ENCODE measurements around the gene FBXO38.

Gene FBXO38

DNA sequence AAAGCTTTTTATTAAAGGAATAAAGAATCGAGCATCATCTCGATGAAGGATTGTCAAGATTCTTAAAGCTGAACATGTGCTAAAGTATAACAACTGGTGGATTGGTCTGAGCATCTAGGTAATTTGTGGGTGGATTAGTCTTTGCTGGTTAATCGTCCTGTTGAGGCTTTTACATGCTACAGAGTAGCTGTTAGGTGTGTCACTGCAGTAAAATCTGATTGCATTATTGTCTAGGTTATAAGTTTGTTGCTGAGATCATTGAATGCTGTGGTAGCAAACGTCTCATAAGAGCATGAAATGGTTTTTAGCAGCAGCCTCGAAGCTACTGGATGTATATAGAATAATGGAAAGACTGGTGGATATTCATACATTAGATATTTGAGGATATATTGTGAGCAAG is 7.2 kb downstream of the FBXO38 start:
- Histone ChIP-seq H3K4me1 (ENCODE audit: insufficient read depth, low read length, severe bottlenecking) (peaks cover 3% of the 10 kb centered on the region), H3K4me2 (ENCODE audit: low read length) (no peak overlapping the region), H2AFZ (ENCODE audit: low read length) (no peak overlapping the region), H3F3A (ENCODE audit: insufficient read depth, low read length) (no peaks in the 10 kb centered on the region), H3K9me2 (ENCODE audit: low read depth, low read length) (no peaks in the 10 kb centered on the region), H4K20me1 (ENCODE audit: insufficient read depth, low read length) (0 out of 2 replicates have a peak, but pooled peaks cover 2% of the 10 kb centered on the region), H3K27ac (ENCODE audit: low read depth, low read length, poor library complexity, severe bottlenecking) (no peak overlapping the region), H3K36me3 (ENCODE audit: insufficient read depth, low read length) (peaks cover 41% of the 10 kb centered on the region), H3K9me3 (ENCODE audit: low read length) (no peaks in the 10 kb centered on the region), H3K9ac (ENCODE audit: low read length) (no peak overlapping the region), H3K79me2 (ENCODE audit: insufficient read depth, low read length) (peaks cover 48% of the 10 kb centered on the region), H3K4me3 (ENCODE audit: low read depth, low read length, poor library complexity, severe bottlenecking) (no peak overlapping the region), H3K27me3 (ENCODE audit: insufficient read depth, low read length) (no peaks in the 10 kb centered on the region)
- no peak for TF ChIP-seq CTCF (IDR thresholded peaks at IDR 0.05; ENCODE audit: low read length)
- no peak for TF ChIP-seq EZH2 (IDR thresholded peaks at IDR 0.05; ENCODE audit: borderline replicate concordance, low read length)

DNA sequence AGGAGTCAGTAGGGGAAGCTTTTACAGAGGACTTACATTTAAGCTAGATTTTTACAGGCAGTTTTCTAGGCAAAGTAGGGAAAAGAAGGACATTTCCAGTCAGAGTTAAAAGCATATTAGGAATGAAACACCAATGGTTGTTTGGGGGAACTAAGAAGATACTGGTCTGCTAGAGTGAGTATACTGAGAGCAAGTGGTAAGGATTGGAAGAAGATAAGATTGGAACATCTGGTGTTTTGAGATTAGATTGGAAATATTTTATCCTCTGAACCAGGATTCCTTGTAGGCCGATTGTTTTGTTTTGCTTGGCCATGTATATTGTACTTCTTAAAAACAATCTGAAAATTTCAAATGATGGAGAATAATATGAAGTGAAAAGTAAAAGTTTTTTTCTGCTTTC is 7.7 kb downstream of the FBXO38 start:
- Histone ChIP-seq H3K4me3 (ENCODE audit: low read depth, low read length, poor library complexity, severe bottlenecking) (no peak overlapping the region), H3K9me2 (ENCODE audit: low read depth, low read length) (no peaks in the 10 kb centered on the region), H3K4me1 (ENCODE audit: insufficient read depth, low read length, severe bottlenecking) (no peaks in the 10 kb centered on the region), H3K9ac (ENCODE audit: low read length) (no peak overlapping the region), H3F3A (ENCODE audit: insufficient read depth, low read length) (no peaks in the 10 kb centered on the region), H4K20me1 (ENCODE audit: insufficient read depth, low read length) (0 out of 2 replicates have a peak, but pooled peaks cover 2% of the 10 kb centered on the region), H3K9me3 (ENCODE audit: low read length) (no peaks in the 10 kb centered on the region), H3K27ac (ENCODE audit: low read depth, low read length, poor library complexity, severe bottlenecking) (no peak overlapping the region), H2AFZ (ENCODE audit: low read length) (no peak overlapping the region), H3K27me3 (ENCODE audit: insufficient read depth, low read length) (no peaks in the 10 kb centered on the region), H3K4me2 (ENCODE audit: low read length) (no peak overlapping the region), H3K36me3 (ENCODE audit: insufficient read depth, low read length) (peaks cover 41% of the 10 kb centered on the region), H3K79me2 (ENCODE audit: insufficient read depth, low read length) (peaks cover 43% of the 10 kb centered on the region)
- TF ChIP-seq CTCF (IDR thresholded peaks at IDR 0.05; ENCODE audit: low read length) = no peak
- no peak for TF ChIP-seq EZH2 (IDR thresholded peaks at IDR 0.05; ENCODE audit: borderline replicate concordance, low read length)

DNA sequence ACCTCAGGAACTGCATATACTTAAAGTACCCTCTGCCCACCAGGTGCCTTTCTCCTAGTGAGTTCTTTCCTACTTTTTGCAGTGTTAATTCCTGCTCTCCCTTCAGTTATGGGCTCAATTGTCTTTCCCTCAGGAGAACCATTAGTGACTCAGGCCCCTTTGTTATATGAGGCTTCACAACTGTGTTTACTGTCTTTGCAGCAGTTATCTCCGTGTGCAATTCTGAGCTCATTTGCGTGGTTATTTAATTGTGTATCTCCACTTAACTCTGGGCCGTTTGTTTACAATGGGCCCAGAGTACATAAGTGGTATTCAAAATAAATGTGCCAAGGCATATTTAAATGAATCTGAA is 9.6 kb downstream of the FBXO38 start:
- Histone ChIP-seq H3K36me3 (ENCODE audit: insufficient read depth, low read length) (peaks cover 43% of the 10 kb centered on the region), H3K4me2 (ENCODE audit: low read length) (no peak overlapping the region), H3K9me2 (ENCODE audit: low read depth, low read length) (no peaks in the 10 kb centered on the region), H3K27me3 (ENCODE audit: insufficient read depth, low read length) (no peaks in the 10 kb centered on the region), H3K4me1 (ENCODE audit: insufficient read depth, low read length, severe bottlenecking) (no peaks in the 10 kb centered on the region), H2AFZ (ENCODE audit: low read length) (no peak overlapping the region), H3F3A (ENCODE audit: insufficient read depth, low read length) (no peaks in the 10 kb centered on the region), H3K27ac (ENCODE audit: low read depth, low read length, poor library complexity, severe bottlenecking) (no peak overlapping the region), H3K4me3 (ENCODE audit: low read depth, low read length, poor library complexity, severe bottlenecking) (no peak overlapping the region), H3K79me2 (ENCODE audit: insufficient read depth, low read length) (peaks cover 36% of the 10 kb centered on the region), H4K20me1 (ENCODE audit: insufficient read depth, low read length) (0 out of 2 replicates have a peak, but pooled peaks cover 2% of the 10 kb centered on the region), H3K9me3 (ENCODE audit: low read length) (no peaks in the 10 kb centered on the region), H3K9ac (ENCODE audit: low read length) (no peak overlapping the region)
- no peak for TF ChIP-seq CTCF (IDR thresholded peaks at IDR 0.05; ENCODE audit: low read length)
- TF ChIP-seq EZH2 (IDR thresholded peaks at IDR 0.05; ENCODE audit: borderline replicate concordance, low read length) = no peak
